Motor neuron (in vitro differentiated cells): Measurements from ENCODE around the gene PTPRJ. TPM values are rescaled to one million over a fixed set of nuclear protein-coding genes. Genes with fewer than 3 reads are reported as not detected.

Experiments used
- ATAC-seq, 8 experiments: fragments of 200-7000 bp; cut with Tn5 transposase; replicated peaks in 6 of 8; 2 replicates each; pipeline ENCODE4 v1.8.0; 2021; ENCODE audit warnings: mild to moderate bottlenecking in 8 of 8, moderate library complexity in 8 of 8
- H3K27ac ChIP-seq, 2 donors: fragments of 250-450 bp; sonication (Bioruptor Pico); 2 replicates each; pipeline ENCODE4 v1.9.0; 2021; ENCODE audit warnings: antibody characterized with exemption in 2 of 2, mild to moderate bottlenecking in 2 of 2, moderate library complexity in 1 of 2
- H3K4me1 ChIP-seq, 2 donors: fragments of 250-450 bp; sonication (Bioruptor Pico); replicated peaks in 1 of 2; 2 replicates each; pipeline ENCODE4 v1.6.1; 2021; ENCODE audit warnings: antibody characterized with exemption in 2 of 2, mild to moderate bottlenecking in 2 of 2, moderate library complexity in 1 of 2
- H3K4me3 ChIP-seq, 5 donors: fragments of 250-450 bp; sonication (Bioruptor Pico); 2 replicates each; pipeline ENCODE4 v1.9.0; 2021; ENCODE audit warnings: antibody characterized with exemption in 5 of 5, mild to moderate bottlenecking in 5 of 5, moderate library complexity in 4 of 5
- WGBS, 10 experiments: fragments of 450-650 bp; shearing (Covaris generic); methylation state at CpG; one replicate each; pipeline ENCODE4 v1.0.0; 2022; 5-methylcytosine and 5-hydroxymethylcytosine counted together
- in situ Hi-C, 9 experiments: fragments of 400-800 bp; cut with MboI; loops; one replicate each; pipeline ENCODE4 v1.15.0; 2021; ENCODE audit warnings: low sequenced_read_pairs in 9 of 9, low pct_unique_long_range_greater_than_20kb in 2 of 9; ENCODE audit not compliant: unreplicated experiment in 9 of 9
- total RNA-seq, 8 experiments: library from RNA; unstranded; fragments of 300-600 nt; gene quantifications; 2 replicates each; pipeline versions ENCODE4 v1.2.3 to v1.2.4, GENCODE V29; 2022

PTPRJ gene
- total RNA-seq, 8 experiments from 2014 or later: 4.6 to 12.5 (median 7.8) TPM

- ATAC-seq: no peak
- Histone ChIP-seq H3K27ac (no peak overlapping the region), H3K4me1 (peaks cover 5% of the 10 kb centered on the region in 2 donors), H3K4me3 (no peak overlapping the region)
- in situ Hi-C loops: loop anchor here in 1 of 9 experiments (25.0 kb wide), 1 partner anchor 106 kb away; no protein-coding TSS in a partner anchor
- 60 to 100% (median 92%) methylated on average over 1 to 4 of the region's 8 CpGs; no CpG with 5 or more reads in 1 of the 10 experiments for WGBS, 10 experiments
Measured at GRCh38 chr11:48043111-48043990, 63.0 kb downstream of the PTPRJ start.

- no peak overlapping the region for H3K27ac ChIP-seq
- in situ Hi-C loops: loop anchor here in 1 of 9 experiments (25.0 kb wide), 1 partner anchor 107 kb away; no protein-coding TSS in a partner anchor
- 77 to 100% (median 87%) methylated on average over 1 to 6 of the region's 9 CpGs; no CpG with 5 or more reads in 3 of the 10 experiments for WGBS, 10 experiments
- no peak overlapping the region for H3K4me3 ChIP-seq
- ATAC-seq: no peak
- H3K4me1 ChIP-seq: peaks cover 5% of the 10 kb centered on the region in 2 donors
Measured at GRCh38 chr11:48043991-48044512, 63.7 kb downstream of the PTPRJ start.

GRCh38 chr11:48044577-48044976 lies 64.2 kb downstream of the PTPRJ start:
- Histone ChIP-seq H3K27ac (no peak overlapping the region), H3K4me1 (peaks cover 5% of the 10 kb centered on the region in 2 donors), H3K4me3 (no peak overlapping the region)
- no peak for ATAC-seq
- in situ Hi-C loops: loop anchor here in 1 of 9 experiments (25.0 kb wide), 1 partner anchor 107 kb away; no protein-coding TSS in a partner anchor
- 87 to 100% (median 94%) methylated on average over 2 to 7 of the region's 7 CpGs; no CpG with 5 or more reads in 1 of the 10 experiments for whole genome bisulfite sequencing, 10 experiments

GRCh38 chr11:48045536-48045935 lies 65.2 kb downstream of the PTPRJ start:
- H3K4me1 ChIP-seq: peaks cover 5% of the 10 kb centered on the region in 2 donors
- no peak overlapping the region for H3K4me3 ChIP-seq
- H3K27ac ChIP-seq: no peak overlapping the region
- no peak for ATAC-seq
- in situ Hi-C loops: loop anchor here in 1 of 9 experiments (25.0 kb wide), 1 partner anchor 108 kb away; no protein-coding TSS in a partner anchor
- whole genome bisulfite sequencing, 10 experiments: 80 to 100% (median 90%) methylated on average over 1 to 4 of the region's 5 CpGs; no CpG with 5 or more reads in 6 of the 10 experiments

GRCh38 chr11:48047616-48048015 lies 67.3 kb downstream of the PTPRJ start:
- in situ Hi-C loops: loop anchor here in 1 of 9 experiments (25.0 kb wide), 1 partner anchor 110 kb away; no protein-coding TSS in a partner anchor
- peak in 1 of 8 experiments; percentile 35 for ATAC-seq
- H3K4me1 ChIP-seq: no peaks in the 10 kb centered on the region
- WGBS, 10 experiments: 67 to 98% (median 84%) methylated on average over 1 to 5 of the region's 8 CpGs; no CpG with 5 or more reads in 4 of the 10 experiments
- H3K4me3 ChIP-seq: no peak overlapping the region
- H3K27ac ChIP-seq: no peak overlapping the region

GRCh38 chr11:48049036-48049435 lies 68.7 kb downstream of the PTPRJ start:
- H3K4me3 ChIP-seq: no peak overlapping the region
- WGBS, 10 experiments: 71 to 100% (median 84%) methylated on average over 1 to 4 of the region's 6 CpGs; no CpG with 5 or more reads in 3 of the 10 experiments
- H3K27ac ChIP-seq: no peak overlapping the region
- H3K4me1 ChIP-seq: no peaks in the 10 kb centered on the region
- no peak for ATAC-seq
- in situ Hi-C loops: loop anchor here in 1 of 9 experiments (25.0 kb wide), 1 partner anchor 112 kb away; no protein-coding TSS in a partner anchor

GRCh38 chr11:48050304-48050703 lies 69.9 kb downstream of the PTPRJ start:
- no peaks in the 10 kb centered on the region for H3K4me1 ChIP-seq
- no peak for ATAC-seq
- 61 to 94% (median 80%) methylated on average over 2 to 3 of the region's 3 CpGs; no CpG with 5 or more reads in 7 of the 10 experiments for WGBS, 10 experiments
- in situ Hi-C loops: no loop called here
- no peak overlapping the region for H3K4me3 ChIP-seq
- no peak overlapping the region for H3K27ac ChIP-seq

GRCh38 chr11:48051217-48051830 lies 71.0 kb downstream of the PTPRJ start:
- 79 to 100% (median 97%) methylated on average over 1 to 5 of the region's 7 CpGs; no CpG with 5 or more reads in 4 of the 10 experiments for WGBS, 10 experiments
- H3K4me3 ChIP-seq: no peak overlapping the region
- H3K4me1 ChIP-seq: no peaks in the 10 kb centered on the region
- ATAC-seq: peak in 3 of 8 experiments; percentile 52 to 89 (median 88)
- no peak overlapping the region for H3K27ac ChIP-seq
- in situ Hi-C loops: no loop called here

- Histone ChIP-seq H3K4me1 (no peaks in the 10 kb centered on the region), H3K4me3 (no peak overlapping the region), H3K27ac (no peak overlapping the region)
- 50 to 100% (median 100%) methylated on average over 1 to 4 of the region's 9 CpGs; no CpG with 5 or more reads in 3 of the 10 experiments for WGBS, 10 experiments
- in situ Hi-C loops: no loop called here
- ATAC-seq: no peak
Measured at GRCh38 chr11:48052183-48053044, 72.1 kb downstream of the PTPRJ start.

- no peak overlapping the region for H3K27ac ChIP-seq
- H3K4me3 ChIP-seq: no peak overlapping the region
- no peak for ATAC-seq
- 100% methylated on average over 1 of the region's 1 CpG; no CpG with 5 or more reads in 9 of the 10 experiments for WGBS, 10 experiments
- in situ Hi-C loops: no loop called here
- no peaks in the 10 kb centered on the region for H3K4me1 ChIP-seq
Measured at GRCh38 chr11:48054994-48055291, 74.6 kb downstream of the PTPRJ start.

- Histone ChIP-seq H3K4me3 (no peak overlapping the region), H3K4me1 (no peaks in the 10 kb centered on the region), H3K27ac (no peak overlapping the region)
- peak in 1 of 8 experiments; percentile 45 for ATAC-seq
- in situ Hi-C loops: no loop called here
- WGBS, 10 experiments: 40 to 92% (median 63%) methylated on average over 1 to 6 of the region's 12 CpGs; no CpG with 5 or more reads in 1 of the 10 experiments
Measured at GRCh38 chr11:48055292-48056132, 75.2 kb downstream of the PTPRJ start.
